ENCODE measurements around the gene ADCY1.

Gene ADCY1

GRCh38 chr7:45655539-45655938 is 81.4 kb downstream of the ADCY1 start:
- no peak for DNase-seq

- DNase-seq = no peak
Observed at GRCh38 chr7:45656431-45656830, 82.3 kb downstream of the ADCY1 start.

- DNase-seq = no peak
Observed at GRCh38 chr7:45657136-45657889, 83.1 kb downstream of the ADCY1 start.

GRCh38 chr7:45657890-45658715 is 83.9 kb downstream of the ADCY1 start:
- DNase-seq = no peak

GRCh38 chr7:45658716-45659495 is 84.7 kb downstream of the ADCY1 start:
- no peak for DNase-seq

- DNase-seq = no peak
Observed at GRCh38 chr7:45659496-45660139, 85.5 kb downstream of the ADCY1 start.

- no peak for DNase-seq
Observed at GRCh38 chr7:45660201-45660900, 86.2 kb downstream of the ADCY1 start.

GRCh38 chr7:45660901-45661211 is 86.7 kb downstream of the ADCY1 start:
- no peak for DNase-seq

- DNase-seq = no peak
Observed at GRCh38 chr7:45661302-45661995, 87.3 kb downstream of the ADCY1 start.

- DNase-seq = no peak
Observed at GRCh38 chr7:45662018-45662417, 87.8 kb downstream of the ADCY1 start.

- DNase-seq = no peak
Observed at GRCh38 chr7:45662540-45663166, 88.5 kb downstream of the ADCY1 start.

- DNase-seq = no peak
Observed at GRCh38 chr7:45663167-45663921, 89.2 kb downstream of the ADCY1 start.

GRCh38 chr7:45663965-45664633 is 89.9 kb downstream of the ADCY1 start:
- no peak for DNase-seq

- no peak for DNase-seq
Observed at GRCh38 chr7:45665172-45665571, 91.0 kb downstream of the ADCY1 start.

- DNase-seq = no peak
Observed at GRCh38 chr7:45670227-45670626, 96.1 kb downstream of the ADCY1 start.

GRCh38 chr7:45670717-45671116 is 96.5 kb downstream of the ADCY1 start:
- no peak for DNase-seq

- no peak for DNase-seq
Observed at GRCh38 chr7:45677311-45677900, 103.2 kb downstream of the ADCY1 start.

- DNase-seq = no peak
Observed at GRCh38 chr7:45679516-45679915, 105.3 kb downstream of the ADCY1 start.

GRCh38 chr7:45680776-45681175 is 106.6 kb downstream of the ADCY1 start:
- no peak for DNase-seq

Measured in NCI-H510A (cell line).